Measurements from ENCODE around the gene LLGL1. TPM values are rescaled to one million over a fixed set of nuclear protein-coding genes. Genes with fewer than 3 reads are reported as not detected.
A peak's percentile ranks its signal among the peaks of the same experiment; 100 is the strongest.

The LLGL1 gene
- total RNA-seq, 1 experiment from 2014 or later = 47.4 TPM

- H3K27me3 ChIP-seq (ENCODE audit: low read length) = no peaks in the 10 kb centered on the region
- ATAC-seq (no peak), DNase-seq (no peak)
- no peaks in the 10 kb centered on the region for H3K9me3 ChIP-seq (ENCODE audit: low read length)
- no TSS peak for BruUV-seq (replicated peaks)
- no peaks in the 10 kb centered on the region for H3K9me2 ChIP-seq (replicated peaks; ENCODE audit: low read length)
- no peaks in the 10 kb centered on the region for H3F3A ChIP-seq (ENCODE audit: low read length, unreplicated experiment)
- ChIA-PET POLR2A (ENCODE audit: unreplicated experiment) (no interaction called here), CTCF (no interaction called here)
- peak overlapping the region; percentile 74 for H3K4me2 ChIP-seq (ENCODE audit: low read length)
- peak overlapping the region; percentile 76 for H2AFZ ChIP-seq (ENCODE audit: low read length)
- H3K79me2 ChIP-seq (ENCODE audit: low read length) = peaks cover 37% of the 10 kb centered on the region
- intact Hi-C loops (cut with micrococcal nuclease) = no loop called here
- H3K4me1 ChIP-seq (ENCODE audit: insufficient read depth, low read length) = peaks cover 20% of the 10 kb centered on the region
- H3K36me3 ChIP-seq (ENCODE audit: low read depth, low read length) = no peaks in the 10 kb centered on the region
- no peak overlapping the region for H3K9ac ChIP-seq (ENCODE audit: low read length)
- no peaks in the 10 kb centered on the region for H4K20me1 ChIP-seq (ENCODE audit: low read length)
- no peak for TF ChIP-seq CTCF (conservative IDR thresholded peaks at IDR 0.05; ENCODE audit: low read depth, low read length)
- TF ChIP-seq EZH2 (IDR thresholded peaks at IDR 0.05; ENCODE audit: low read length, unreplicated experiment) = no peak
- no peak for TF ChIP-seq EZH2phosphoT487 (IDR thresholded peaks at IDR 0.05; ENCODE audit: borderline replicate concordance, low read length)
- peak overlapping the region; percentile 49; the same call in 1 of the 2 replicates for H3K4me3 ChIP-seq (ENCODE audit: low read length)
- H3K27ac ChIP-seq (ENCODE audit: low read length) = no peak overlapping the region
Measured at GRCh38 chr17:18224387-18225120, 881 bp upstream of the LLGL1 start.

DNA sequence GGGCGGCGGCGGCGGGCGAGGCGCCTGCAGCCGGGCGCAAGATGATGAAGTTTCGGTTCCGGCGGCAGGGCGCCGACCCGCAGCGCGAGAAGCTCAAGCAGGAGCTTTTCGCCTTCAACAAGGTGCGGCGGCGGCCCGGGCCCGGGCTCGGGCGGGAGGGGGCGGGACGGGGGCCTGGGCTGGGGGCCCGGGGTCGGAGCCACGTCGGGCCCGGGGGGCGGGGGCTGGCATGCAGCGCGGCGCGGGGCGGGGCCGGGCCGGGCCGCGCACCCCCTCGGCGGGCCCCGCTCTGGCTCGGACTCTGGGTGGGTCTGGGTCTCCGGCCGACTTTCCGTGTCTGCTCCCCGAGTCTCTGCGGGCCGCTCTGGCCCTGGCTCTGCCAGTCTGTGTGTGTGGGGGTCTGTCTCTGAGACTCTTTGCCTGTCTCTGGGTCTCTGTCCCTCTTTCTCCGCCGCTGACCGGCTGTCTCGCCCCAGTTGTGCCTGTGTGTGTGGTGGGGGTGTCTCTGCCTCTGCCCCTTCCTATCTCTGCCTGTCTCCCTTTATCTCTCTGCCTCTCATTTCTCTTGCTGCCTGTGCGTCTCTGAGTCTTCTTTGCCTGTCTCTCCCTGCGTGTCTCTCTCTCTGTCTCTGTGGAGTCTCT lies 328 bp downstream of the LLGL1 start:
- no peaks in the 10 kb centered on the region for H3K36me3 ChIP-seq (ENCODE audit: low read depth, low read length)
- TF ChIP-seq EZH2phosphoT487 (IDR thresholded peaks at IDR 0.05; ENCODE audit: borderline replicate concordance, low read length) (no peak), CTCF (conservative IDR thresholded peaks at IDR 0.05; ENCODE audit: low read depth, low read length) (no peak), EZH2 (IDR thresholded peaks at IDR 0.05; ENCODE audit: low read length, unreplicated experiment) (no peak)
- H3K4me1 ChIP-seq (ENCODE audit: insufficient read depth, low read length) = peaks cover 19% of the 10 kb centered on the region
- CTCF ChIA-PET = interaction anchor here (0.6 kb wide), 1 partner anchor 111 kb away, joined by 3 read pairs; no protein-coding TSS in a partner anchor
- no peaks in the 10 kb centered on the region for H3K9me2 ChIP-seq (replicated peaks; ENCODE audit: low read length)
- H3F3A ChIP-seq (ENCODE audit: low read length, unreplicated experiment) = no peaks in the 10 kb centered on the region
- ATAC-seq (peak; percentile 31), DNase-seq (no peak)
- intact Hi-C loops (cut with micrococcal nuclease) = no loop called here
- H3K27me3 ChIP-seq (ENCODE audit: low read length) = no peaks in the 10 kb centered on the region
- H3K79me2 ChIP-seq (ENCODE audit: low read length) = peaks cover 37% of the 10 kb centered on the region
- H3K4me3 ChIP-seq (ENCODE audit: low read length) = peak overlapping the region; percentile 88
- POLR2A ChIA-PET (ENCODE audit: unreplicated experiment) = interaction anchor here (0.6 kb wide), 1 partner anchor 83 kb away, joined by 21 read pairs; no protein-coding TSS in a partner anchor
- no TSS peak for BruUV-seq (replicated peaks)
- peak overlapping the region; percentile 87 for H2AFZ ChIP-seq (ENCODE audit: low read length)
- H3K9me3 ChIP-seq (ENCODE audit: low read length) = no peaks in the 10 kb centered on the region
- H3K9ac ChIP-seq (ENCODE audit: low read length) = peak overlapping the region; percentile 68
- no peaks in the 10 kb centered on the region for H4K20me1 ChIP-seq (ENCODE audit: low read length)
- H3K27ac ChIP-seq (ENCODE audit: low read length) = no peak overlapping the region
- peak overlapping the region; percentile 99 for H3K4me2 ChIP-seq (ENCODE audit: low read length)
